Fibroblast of skin of left biceps (primary cell): ENCODE measurements around the gene ERVK3-1.
A peak's percentile ranks its signal among the peaks of the same experiment; 100 is the strongest.
"Not testable (repeated sequence)": the region's sequence is repeated elsewhere in the genome, so short reads cannot be mapped to it uniquely, and the experiment has no call there.

ENCODE experiments used
- DNase-seq, 2 experiments: peaks; one replicate each; pipeline ENCODE4 v3.0.0-alpha.2; 2013; ENCODE audit warnings: low read depth in 2 of 2

Gene ERVK3-1

DNA sequence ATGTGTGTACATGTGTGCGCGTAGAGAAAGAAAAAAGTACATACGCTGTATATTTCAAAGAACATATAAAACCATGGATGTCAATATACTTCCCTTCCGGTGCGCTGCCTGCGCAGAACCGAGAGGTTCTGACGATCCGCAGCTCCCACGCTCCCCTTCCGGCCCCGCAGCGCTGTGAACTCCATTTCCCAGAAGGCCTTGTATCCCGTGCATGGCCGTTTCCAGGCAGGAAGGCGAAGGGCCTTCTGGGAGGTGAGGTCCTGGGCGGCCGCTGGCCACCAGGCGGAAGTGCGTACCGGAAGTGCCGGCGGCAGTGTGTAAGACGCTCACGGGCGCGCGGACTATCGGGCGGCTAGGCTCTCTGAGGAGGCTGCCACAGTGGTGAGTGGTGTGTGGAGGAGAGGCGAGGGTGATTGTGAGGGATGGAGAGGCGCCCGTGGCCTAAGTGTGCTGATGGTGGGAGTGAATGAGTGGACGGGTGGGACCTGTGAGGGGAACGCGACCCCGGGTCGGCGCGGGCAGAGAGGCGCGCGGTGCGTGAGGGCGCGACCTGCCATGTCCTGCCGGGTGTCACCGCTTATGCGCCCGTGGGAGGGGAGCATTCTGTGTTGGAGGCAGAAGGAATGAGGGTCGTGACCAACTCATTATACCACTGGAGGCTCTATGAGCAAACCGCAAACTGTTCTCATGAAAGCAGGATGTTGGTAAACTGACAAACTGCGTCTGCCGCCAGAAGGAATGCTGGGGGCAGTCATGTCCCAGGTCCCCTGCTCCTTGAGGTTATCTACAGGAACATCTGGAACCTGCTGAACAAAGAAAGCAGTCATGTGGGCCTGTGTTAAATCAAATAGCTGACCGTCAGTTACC lies at the start of gene ERVK3-1:
Gene ERVK3-1 (plus strand): TSS at position 313 of the 867 bp plus-strand sequence. CDS start 6,792 bp downstream, outside the sequence.
- peak; percentile 84 to 89 for DNase-seq

DNA sequence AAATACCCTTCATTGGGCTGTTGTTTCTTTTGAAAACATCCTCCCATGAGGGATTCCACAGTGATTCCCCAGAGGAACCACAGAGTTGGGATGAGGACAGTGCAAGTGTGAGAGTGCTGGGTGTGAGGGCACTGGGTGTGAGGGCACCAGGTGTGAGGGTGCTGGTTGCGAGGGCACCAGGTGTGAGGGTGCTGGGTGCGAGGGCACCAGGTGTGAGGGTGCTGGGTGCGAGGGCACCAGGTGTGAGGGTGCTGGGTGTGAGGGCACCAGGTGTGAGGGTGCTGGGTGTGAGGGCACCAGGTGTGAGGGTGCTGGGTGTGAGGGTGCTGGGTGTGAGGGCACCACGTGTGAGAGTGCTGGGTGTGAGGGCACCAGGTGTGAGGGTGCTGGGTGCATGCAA lies 46.9 kb upstream of the ERVK3-1 start:
- DNase-seq: not testable (repeated sequence)

DNA sequence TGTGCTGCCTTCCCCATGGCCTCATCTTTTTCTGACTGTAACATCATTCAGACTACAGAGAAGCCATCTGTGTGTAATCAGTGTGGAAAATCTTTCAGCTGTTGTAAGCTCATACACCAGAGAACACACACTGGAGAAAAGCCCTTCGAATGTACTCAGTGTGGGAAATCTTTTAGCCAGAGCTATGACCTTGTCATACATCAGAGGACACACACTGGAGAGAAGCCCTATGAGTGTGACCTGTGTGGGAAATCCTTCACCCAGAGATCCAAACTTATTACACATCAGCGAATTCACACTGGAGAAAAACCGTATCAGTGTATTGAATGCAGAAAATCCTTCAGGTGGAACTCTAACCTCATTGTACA lies 43.6 kb upstream of the ERVK3-1 start:
- DNase-seq: no peak

GRCh38 chr19:58261968-58262921 lies 42.9 kb upstream of the ERVK3-1 start:
- no peak for DNase-seq

DNA sequence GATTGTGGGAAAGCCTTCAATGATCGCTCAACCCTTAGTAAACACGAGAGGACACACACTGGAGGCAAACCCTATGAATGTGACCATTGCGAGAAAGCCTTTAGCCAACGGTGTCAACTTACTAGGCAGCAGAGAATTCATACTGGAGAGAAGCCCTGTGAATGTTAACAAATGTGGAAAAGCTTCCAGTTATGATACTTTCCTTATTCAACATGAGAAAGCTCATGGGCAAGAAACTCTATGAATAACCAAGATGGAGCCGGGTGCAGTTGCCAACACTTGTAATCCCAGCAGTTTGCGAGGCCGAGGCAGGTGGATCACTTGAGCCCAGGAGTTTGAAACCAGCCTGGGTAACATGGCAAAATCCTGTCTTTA lies 42.3 kb upstream of the ERVK3-1 start:
- DNase-seq: no peak

- no peak for DNase-seq
Measured at GRCh38 chr19:58265100-58265499, 40.1 kb upstream of the ERVK3-1 start.

GRCh38 chr19:58268344-58268743 lies 36.8 kb upstream of the ERVK3-1 start:
- DNase-seq: no peak

DNA sequence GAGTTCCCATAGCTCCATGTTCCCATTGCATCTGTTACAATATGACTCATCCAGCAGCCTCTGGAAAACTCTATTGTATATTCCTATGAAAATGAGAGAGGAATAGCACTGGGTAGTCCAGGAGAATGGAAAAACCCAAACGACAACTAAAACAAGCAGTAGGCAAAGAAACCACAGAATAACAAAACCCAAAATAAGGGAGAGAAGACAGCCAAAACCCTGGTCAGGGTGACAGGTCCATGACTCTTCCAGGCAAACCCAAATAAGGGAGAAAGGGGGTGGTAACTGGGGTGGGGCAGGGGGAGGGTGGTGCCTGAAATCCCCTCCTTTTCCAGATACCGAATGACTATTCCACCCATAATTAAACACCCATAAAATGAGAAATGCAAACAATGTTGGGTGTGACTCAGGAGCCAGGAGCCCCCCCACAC lies 30.4 kb upstream of the ERVK3-1 start:
- DNase-seq: no peak

- no peak for DNase-seq
Measured at GRCh38 chr19:58275564-58275963, 29.6 kb upstream of the ERVK3-1 start.

DNA sequence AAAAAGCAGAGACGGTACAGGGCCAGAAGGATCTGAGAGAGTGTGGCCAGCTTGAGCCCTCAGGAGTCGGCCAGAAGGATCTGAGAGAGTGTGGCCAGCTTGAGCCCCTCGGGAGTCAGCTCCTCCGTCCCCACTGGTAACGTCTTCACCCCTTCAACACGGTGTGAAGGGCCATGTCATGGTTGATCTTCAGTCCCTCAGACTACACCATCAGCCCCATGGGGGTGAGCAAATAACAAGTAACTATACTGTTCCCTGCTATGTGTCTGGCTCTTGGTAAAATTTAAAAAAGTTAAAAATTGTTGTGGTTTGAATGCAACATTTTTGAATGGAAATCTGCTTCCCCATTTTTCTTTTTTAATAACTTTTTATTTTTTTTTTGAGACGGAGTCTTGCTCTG lies 28.0 kb upstream of the ERVK3-1 start:
- DNase-seq: no peak

DNA sequence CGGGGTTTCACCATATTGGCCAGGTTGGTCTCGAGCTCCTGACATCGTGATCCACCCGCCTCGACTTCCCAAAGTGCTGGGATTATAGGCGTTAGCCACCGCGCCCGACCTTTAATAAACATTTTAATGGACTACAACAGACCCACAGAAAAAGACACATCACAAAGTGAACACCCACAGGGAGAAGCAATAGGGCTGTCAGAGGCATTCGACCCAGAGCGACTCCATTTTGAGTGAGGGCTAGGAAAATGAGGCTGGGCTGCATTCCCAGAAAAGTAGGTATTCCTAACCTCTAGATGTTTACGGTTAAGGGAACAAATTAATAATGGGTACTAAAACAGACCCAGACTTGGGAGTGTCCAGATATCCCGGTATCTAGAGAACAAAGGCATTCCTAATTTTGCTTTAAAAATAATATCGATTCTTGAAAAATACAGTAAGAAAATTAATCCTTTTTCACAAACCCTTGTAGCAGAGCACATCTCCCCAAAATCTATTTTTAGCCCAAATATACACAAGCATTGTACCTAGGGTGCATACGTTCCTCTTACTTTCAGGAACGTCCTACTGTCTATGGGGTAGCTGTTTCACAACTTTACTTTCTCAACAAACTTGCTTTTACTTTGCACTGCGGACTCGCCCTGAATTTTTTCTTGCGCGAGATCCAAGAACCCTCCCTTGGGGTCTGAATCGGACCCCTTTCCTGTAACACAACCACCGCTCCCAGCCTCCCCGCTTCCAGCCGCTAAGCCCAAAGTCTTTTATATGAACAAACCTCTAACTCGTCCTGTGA lies 27.2 kb upstream of the ERVK3-1 start:
- DNase-seq: no peak

DNA sequence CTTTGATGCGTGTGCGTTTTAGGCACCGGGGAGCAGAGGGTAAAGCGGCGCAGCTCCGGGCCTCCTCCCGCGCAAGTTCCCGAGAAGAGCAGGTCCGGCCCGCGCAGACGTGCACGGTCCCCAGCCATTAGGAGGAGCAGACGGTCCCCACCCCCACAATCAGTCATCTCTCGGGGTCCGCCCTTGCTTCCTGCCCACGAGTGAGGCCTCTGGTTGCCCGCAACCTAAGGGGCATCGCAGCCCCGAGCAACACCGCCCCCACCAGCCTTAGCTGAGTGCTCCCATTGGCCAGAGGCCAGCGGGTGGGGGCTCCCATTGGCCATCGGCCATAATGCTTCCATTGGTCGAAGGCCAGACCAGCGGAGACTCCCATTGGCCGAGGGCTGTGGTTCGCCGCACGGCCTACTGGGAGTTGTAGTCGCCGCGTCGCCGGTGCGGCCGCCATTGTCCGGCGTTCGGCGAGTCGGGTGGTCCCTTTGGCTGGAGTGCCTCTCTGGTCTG lies 26.6 kb upstream of the ERVK3-1 start, which contains the start of gene ZNF8:
Gene ZNF8 (plus strand): TSS at position 415 of the 501 bp plus-strand sequence. CDS start 127 bp downstream, outside the sequence.
- peak; percentile 95 to 96 for DNase-seq

GRCh38 chr19:58279042-58279924 lies 25.9 kb upstream of the ERVK3-1 start:
- DNase-seq: peak; percentile 18

DNA sequence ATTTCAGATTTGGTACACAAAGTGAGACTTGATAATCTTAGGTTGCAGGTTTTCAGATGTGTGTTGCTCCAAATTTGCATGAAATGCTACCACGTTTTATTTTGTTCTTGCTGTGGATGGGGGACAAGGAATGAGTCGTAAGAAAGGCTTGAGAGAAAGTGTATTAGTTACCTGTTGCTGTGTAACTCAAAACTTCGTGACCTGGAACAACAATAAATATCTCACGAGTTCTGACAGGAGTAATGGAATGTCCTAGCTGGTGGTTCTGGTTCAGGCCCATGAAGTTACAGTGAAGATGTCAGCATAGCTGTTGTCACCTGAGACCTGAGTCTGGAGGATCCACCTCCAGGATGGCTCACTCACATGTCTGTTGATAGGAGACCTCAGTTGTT lies 25.3 kb upstream of the ERVK3-1 start:
- DNase-seq: no peak

DNA sequence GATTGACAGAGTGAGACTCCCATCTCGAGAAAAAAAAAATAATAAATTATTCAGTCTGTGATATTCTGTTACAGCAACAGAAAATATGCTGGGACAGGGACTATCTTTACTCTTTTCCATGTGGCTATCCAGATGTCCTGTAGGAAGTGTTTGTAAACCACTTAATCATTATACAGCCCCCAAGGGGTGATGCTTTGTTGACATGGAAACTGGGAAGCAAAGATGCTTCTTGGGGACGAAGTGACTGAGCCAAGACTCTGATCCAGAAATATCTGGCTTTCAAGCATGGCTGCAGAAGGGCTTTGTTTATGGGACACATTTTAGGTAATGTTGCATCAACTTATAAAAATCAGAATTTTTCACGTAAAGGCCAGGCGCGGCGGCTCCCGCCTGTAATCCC lies 21.0 kb upstream of the ERVK3-1 start:
- DNase-seq: no peak

- DNase-seq: no peak
Measured at GRCh38 chr19:58291943-58292342, 13.2 kb upstream of the ERVK3-1 start.

DNA sequence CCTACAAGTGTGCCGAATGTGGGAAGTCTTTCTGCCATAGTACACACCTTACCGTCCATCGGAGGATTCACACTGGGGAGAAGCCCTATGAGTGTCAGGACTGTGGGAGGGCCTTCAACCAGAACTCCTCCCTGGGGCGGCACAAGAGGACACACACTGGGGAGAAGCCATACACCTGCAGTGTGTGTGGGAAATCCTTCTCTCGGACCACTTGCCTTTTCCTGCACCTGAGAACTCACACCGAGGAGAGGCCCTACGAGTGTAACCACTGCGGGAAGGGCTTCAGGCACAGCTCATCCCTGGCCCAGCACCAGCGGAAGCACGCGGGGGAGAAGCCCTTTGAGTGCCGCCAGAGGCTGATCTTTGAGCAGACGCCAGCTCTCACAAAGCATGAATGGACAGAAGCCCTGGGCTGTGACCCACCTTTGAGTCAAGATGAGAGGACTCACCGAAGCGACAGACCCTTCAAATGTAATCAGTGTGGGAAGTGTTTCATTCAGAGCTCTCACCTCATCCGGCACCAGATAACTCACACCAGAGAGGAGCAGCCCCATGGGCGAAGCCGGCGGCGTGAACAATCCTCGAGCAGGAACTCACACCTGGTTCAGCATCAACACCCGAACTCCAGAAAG lies 10.3 kb upstream of the ERVK3-1 start:
- DNase-seq: no peak

DNA sequence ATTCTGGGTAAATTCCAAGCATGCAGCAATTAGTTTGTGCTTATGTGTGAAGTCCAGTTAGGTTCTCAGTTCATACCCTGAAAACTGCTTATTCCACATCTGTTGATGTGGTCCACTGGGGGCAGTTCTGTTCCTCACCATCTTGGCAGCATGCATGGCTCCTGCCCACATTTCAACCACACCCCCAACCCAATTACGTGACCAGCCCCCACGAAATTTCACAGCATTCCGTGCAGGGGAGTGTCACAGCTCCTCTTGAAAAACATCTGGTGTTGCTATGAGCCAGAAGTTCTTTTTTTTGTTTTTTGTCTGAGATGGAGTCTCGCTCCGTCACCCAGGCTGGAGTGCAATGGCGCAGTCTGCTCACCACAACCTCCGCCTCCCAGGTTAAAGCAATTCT lies 9.1 kb upstream of the ERVK3-1 start:
- no peak for DNase-seq

- DNase-seq: no peak
Measured at GRCh38 chr19:58300620-58301019, 4.6 kb upstream of the ERVK3-1 start.

- DNase-seq: no peak
Measured at GRCh38 chr19:58304255-58304654, 922 bp upstream of the ERVK3-1 start.
